IMR-90 (cell line): ENCODE measurements around the gene SEMA4A. TPM values are rescaled to one million over a fixed set of nuclear protein-coding genes. Genes with fewer than 3 reads are reported as not detected.
A peak's percentile ranks its signal among the peaks of the same experiment; 100 is the strongest.

Experiments
- ELK1 ChIP-seq: fragments of 150-350 bp; IDR thresholded peaks from 2 replicates; pipeline ENCODE4 v1.6.1; 2016; ENCODE audit warnings: low read depth, mild to moderate bottlenecking, low read length, moderate library complexity, borderline replicate concordance
- MAZ ChIP-seq: IDR thresholded peaks from 2 replicates; pipeline ENCODE4 v1.6.1; 2012; ENCODE audit warnings: low read depth, mild to moderate bottlenecking, low read length, improper control_type of control experiment, moderate library complexity, borderline replicate concordance
- polyA plus RNA-seq, 3 experiments: library from polyadenylated mRNA; depleted of rRNA; stranded (reverse); fragments of >200 nt; gene quantifications; 2 replicates each; pipeline ENCODE4 v1.2.3, GENCODE V29; 2012; ENCODE audit warnings: low replicate concordance in 1 of 3
- total RNA-seq: library from RNA; depleted of rRNA; stranded (reverse); fragments of >200 nt; gene quantifications from 2 replicates; pipeline ENCODE4 v1.2.3, GENCODE V29; 2012

Gene SEMA4A
- total and polyA plus RNA-seq, 2 of the 4 experiments (the other 2 are of a cell fraction), result 0.18 to 0.86 TPM

GRCh38 chr1:156128654-156129597 lies 24.5 kb upstream of the SEMA4A start (continued):
- TF ChIP-seq ELK1 (no peak), MAZ (0 out of 2 replicates have a peak, but pooled peaks have one; percentile 8)
